GM10248 (cell line): ENCODE results near the gene MLPH.

Experiments used
- CTCF ChIA-PET: fragments of 300-600 bp; sonication (Branson Sonifier 250); formaldehyde crosslinking; extraction: SDS; loops from one replicate; lab custom pipeline; 2021; ENCODE audit warnings: antibody characterized with exemption; lab: Yijun Ruan, JAX
- POLR2A ChIA-PET: fragments of 350-650 bp; sonication (Branson Sonifier 250); formaldehyde crosslinking; extraction: SDS; loops from one replicate; lab custom pipeline; 2020; ENCODE audit warnings: antibody characterized with exemption; lab: Yijun Ruan, JAX
- DNase-seq: peaks from one replicate; pipeline ENCODE4 v3.0.0; 2012; ENCODE audit errors: extremely low spot score
- TF ChIP-seq, protein P1 (sequence below): IDR thresholded peaks from 2 replicates; pipeline ENCODE4 v1.5.1; 2012; ENCODE audit warnings: mild to moderate bottlenecking, low read depth; ENCODE audit errors: extremely low read depth, missing control alignments, control extremely low read depth

MLPH gene

DNA sequence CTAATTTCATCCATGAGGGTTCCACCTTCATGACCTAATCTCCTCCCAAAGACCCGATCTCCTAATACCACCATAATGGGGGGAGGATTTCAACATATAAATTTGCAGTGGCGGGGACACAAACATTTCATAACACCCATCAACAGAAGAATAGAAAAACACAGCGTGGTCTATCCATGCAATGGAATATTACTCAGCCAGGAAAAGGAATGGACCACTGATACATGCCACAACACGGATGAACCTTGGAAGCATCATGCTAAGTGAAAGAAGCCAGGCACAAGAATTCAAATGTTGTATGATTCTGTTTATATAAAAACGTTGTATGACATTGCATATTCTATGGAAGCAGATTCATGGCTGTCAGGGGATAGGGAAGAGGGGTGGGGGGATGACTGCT is 82.0 kb downstream of the MLPH start:
- DNase-seq = no peak
- ChIA-PET CTCF (interaction anchor here (0.9 to 3.6 kb wide), 2 partner anchors 11 to 56 kb away, joined by 3 to 17 read pairs; no protein-coding TSS in a partner anchor), POLR2A (no interaction called here)
- TF ChIP-seq, protein P1, sequence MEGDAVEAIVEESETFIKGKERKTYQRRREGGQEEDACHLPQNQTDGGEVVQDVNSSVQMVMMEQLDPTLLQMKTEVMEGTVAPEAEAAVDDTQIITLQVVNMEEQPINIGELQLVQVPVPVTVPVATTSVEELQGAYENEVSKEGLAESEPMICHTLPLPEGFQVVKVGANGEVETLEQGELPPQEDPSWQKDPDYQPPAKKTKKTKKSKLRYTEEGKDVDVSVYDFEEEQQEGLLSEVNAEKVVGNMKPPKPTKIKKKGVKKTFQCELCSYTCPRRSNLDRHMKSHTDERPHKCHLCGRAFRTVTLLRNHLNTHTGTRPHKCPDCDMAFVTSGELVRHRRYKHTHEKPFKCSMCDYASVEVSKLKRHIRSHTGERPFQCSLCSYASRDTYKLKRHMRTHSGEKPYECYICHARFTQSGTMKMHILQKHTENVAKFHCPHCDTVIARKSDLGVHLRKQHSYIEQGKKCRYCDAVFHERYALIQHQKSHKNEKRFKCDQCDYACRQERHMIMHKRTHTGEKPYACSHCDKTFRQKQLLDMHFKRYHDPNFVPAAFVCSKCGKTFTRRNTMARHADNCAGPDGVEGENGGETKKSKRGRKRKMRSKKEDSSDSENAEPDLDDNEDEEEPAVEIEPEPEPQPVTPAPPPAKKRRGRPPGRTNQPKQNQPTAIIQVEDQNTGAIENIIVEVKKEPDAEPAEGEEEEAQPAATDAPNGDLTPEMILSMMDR = no peak

DNA sequence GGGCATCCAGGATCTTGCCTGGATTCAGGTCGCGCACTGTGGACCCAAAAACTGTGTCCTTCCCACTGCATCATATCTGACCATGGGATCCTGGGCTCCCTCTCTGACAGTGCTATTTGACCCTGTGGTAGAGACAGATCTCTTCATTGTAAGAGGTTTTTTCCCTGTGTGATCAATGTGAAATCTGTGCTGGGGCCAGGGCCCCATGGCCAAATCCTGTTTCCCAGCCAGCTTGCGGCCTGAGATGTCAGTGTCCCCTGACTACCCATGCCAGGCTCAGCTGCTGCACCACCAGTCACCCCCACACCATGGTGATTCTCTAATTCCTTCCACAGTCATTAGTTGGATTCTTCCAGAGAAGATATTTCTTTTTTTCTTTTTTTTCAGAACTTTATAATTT is 82.8 kb downstream of the MLPH start:
- TF ChIP-seq, protein P1 = no peak
- ChIA-PET POLR2A (no interaction called here), CTCF (interaction anchor here (3.5 to 9.2 kb wide), 4 partner anchors 13 to 59 kb away, joined by 17 to 317 read pairs (median 26); no protein-coding TSS in a partner anchor)
- no peak for DNase-seq

DNA sequence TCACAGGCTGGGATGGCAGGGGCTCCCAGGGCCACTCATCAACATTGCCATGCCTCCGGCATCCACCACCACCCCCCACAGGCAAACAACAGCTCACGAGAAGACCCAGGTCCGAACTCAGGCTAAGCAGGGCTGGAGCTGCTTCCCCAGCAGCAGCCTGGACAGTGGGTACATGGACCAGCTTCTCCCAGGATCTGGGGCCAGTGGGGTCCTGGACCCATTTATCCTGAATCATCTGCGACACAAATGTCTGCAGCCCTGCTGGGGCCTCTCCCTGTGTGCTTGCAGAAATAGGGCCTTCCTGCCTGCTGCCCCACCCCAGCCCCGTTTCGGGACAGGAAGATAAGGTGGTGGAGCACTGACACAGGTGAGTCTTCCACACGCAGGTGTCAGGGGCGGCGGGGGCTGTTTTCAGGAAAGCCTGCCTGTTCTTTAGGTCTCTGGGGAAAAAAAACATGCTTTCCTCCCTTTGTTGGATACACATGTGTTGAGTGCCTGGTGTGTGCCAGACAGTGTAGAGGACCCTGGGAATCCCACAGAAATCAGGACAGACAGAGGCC is 83.8 kb downstream of the MLPH start:
- no peak for DNase-seq
- CTCF ChIA-PET = interaction anchor here (1.2 to 9.2 kb wide), 16 partner anchors 8 to 449 kb away, joined by 3 to 317 read pairs (median 17); partner anchors contain the start of gene RAB17
- TF ChIP-seq, protein P1 = no peak
- POLR2A ChIA-PET = no interaction called here

DNA sequence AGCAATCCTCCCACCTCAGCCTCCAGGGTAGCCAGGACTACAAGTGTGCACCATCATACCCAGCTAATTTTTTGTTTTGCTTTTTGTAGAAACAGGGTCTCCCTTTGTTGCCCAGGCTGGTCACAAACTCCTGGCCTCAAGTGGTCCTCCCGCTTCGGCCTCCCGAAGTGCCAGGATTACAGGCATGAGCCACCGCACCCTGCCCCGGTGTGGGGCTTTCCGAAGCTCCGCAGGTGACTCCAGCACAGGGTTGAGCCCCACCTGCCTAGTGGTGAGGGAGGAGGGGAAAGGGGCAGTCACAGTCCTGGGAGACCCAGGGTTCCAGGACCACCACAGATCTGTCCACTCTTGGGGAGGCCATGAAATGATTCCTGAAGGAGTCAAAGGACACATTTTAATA is 84.5 kb downstream of the MLPH start:
- ChIA-PET POLR2A (no interaction called here), CTCF (interaction anchor here (0.7 to 9.2 kb wide), 31 partner anchors 9 to 1218 kb away, joined by 3 to 317 read pairs (median 7); partner anchors contain the start of gene RAB17)
- no peak for DNase-seq
- TF ChIP-seq, protein P1 = no peak

DNA sequence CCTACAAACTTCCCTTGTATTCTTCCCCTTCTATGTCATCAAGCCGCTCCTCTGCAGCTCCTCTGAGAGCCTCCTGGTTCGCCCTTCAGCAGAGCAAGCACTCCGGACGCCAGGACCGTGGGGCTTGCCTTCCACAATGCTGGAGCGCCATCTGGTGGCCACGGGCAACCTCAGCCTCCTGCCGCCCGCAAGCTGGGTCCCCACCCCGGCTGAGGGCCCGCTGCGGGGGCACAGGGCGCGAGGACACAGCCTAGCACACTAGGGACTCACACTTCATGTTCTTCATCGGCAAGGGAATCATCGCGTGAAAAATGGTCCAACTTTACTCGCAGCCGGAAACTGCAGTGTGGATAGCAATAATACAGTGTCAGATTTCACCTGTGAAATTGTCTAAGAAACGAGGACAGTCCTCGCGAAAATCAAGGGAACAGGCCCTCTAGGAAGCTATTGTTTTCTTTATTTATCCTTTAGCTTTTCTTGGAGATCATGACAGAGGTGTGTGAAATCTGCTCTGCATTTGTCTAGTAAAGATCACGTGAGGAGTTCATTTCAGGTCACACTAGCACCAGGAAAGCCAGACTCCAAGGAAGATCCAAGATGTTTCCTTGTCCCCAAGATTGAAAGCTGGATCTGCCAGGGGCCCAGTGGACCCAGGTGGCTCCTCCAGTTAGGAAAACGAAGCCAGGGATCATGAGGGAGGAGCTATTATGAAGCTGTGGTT is 85.1 kb downstream of the MLPH start:
- POLR2A ChIA-PET = no interaction called here
- peak; percentile 95 for DNase-seq
- CTCF ChIA-PET = interaction anchor here (0.6 to 9.2 kb wide), 32 partner anchors 10 to 1218 kb away, joined by 3 to 317 read pairs (median 6); no protein-coding TSS in a partner anchor
- TF ChIP-seq, protein P1 = peak; percentile 90

DNA sequence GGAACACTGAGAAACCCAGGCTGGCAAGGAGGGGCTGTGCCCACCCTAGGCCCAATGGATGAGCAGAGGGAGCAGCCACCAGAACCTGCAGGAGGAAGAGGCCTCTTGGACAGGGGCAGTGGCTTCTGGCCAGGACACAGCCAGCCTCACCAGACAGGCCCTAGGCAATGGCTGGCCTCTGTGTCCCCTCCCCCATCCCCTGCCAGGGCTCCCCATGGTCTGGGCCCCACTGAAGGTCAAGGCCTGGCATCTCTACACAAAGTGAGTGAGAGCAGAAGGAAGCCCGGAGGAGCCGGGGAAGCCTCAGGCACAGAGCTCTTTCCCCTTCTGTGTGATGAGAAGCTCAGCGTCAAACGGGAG is 85.7 kb downstream of the MLPH start:
- ChIA-PET CTCF (interaction anchor here (1.0 to 9.2 kb wide), 21 partner anchors 10 to 173 kb away, joined by 3 to 317 read pairs (median 13); no protein-coding TSS in a partner anchor), POLR2A (no interaction called here)
- DNase-seq = no peak
- TF ChIP-seq, protein P1 = no peak
